Stimulated activated effector memory CD8-positive, alpha-beta T cell treated with anti-CD3 and anti-CD28 coated beads, Interleukin-12 subunit alpha, Interleukin-12 subunit beta, amount 100 ng/mL, for 72 hours (primary cell): ENCODE measurements around the gene S100A5.

Experiments
- ATAC-seq: fragments of 150-1000 bp; cut with Tn5 transposase; 2 replicates; pipeline ENCODE4 v1.10.0; 2021
- DNase-seq, 2 donors: peaks; one replicate each; pipeline ENCODE4 v3.0.0; 2021 to 2022; ENCODE audit warnings: low spot score in 2 of 2
- H3K27ac Mint-ChIP-seq: one replicate; pipeline ENCODE4 v1.8.0; 2022; ENCODE audit warnings: mild to moderate bottlenecking, mixed read lengths
- H3K36me3 Mint-ChIP-seq: one replicate; pipeline ENCODE4 v1.8.0; 2022; ENCODE audit warnings: mild to moderate bottlenecking, mixed read lengths
- H3K4me1 Mint-ChIP-seq: one replicate; pipeline ENCODE4 v1.8.0; 2022; ENCODE audit warnings: mixed read lengths
- H3K4me3 Mint-ChIP-seq: one replicate; pipeline ENCODE4 v1.8.0; 2022; ENCODE audit warnings: mild to moderate bottlenecking, mixed read lengths
- H3K9me3 Mint-ChIP-seq: one replicate; pipeline ENCODE4 v1.8.0; 2022; ENCODE audit warnings: mixed read lengths

Gene S100A5

GRCh38 chr1:153545067-153546055 is 4.6 kb upstream of the S100A5 start, which contains the start of gene S100A4:
Gene S100A4, minus strand, starts transcription at chr1:153545806. Its CDS starts 1,012 bp downstream, at chr1:153544794.
- Mint-ChIP-seq H3K36me3 (peaks cover 54% of the 10 kb centered on the region), H3K4me1 (peaks cover 86% of the 10 kb centered on the region), H3K9me3 (no peaks in the 10 kb centered on the region), H3K4me3 (peak within 1 kb of the TSS; percentile 99), H3K27ac (peak within 1 kb of the TSS; percentile 98)
- ATAC-seq = peak; percentile 87
- peak; percentile 73 to 92 for DNase-seq

- peak overlapping the region; percentile 99 for H3K4me3 Mint-ChIP-seq
- peak overlapping the region; percentile 98 for H3K27ac Mint-ChIP-seq
- H3K36me3 Mint-ChIP-seq = peaks cover 54% of the 10 kb centered on the region
- DNase-seq (no peak), ATAC-seq (no peak)
- no peaks in the 10 kb centered on the region for H3K9me3 Mint-ChIP-seq
- H3K4me1 Mint-ChIP-seq = peaks cover 94% of the 10 kb centered on the region
Measured at GRCh38 chr1:153544453-153545066, 3.8 kb upstream of the S100A5 start.

- DNase-seq = no peak
- Mint-ChIP-seq H3K4me3 (peak overlapping the region; percentile 99), H3K36me3 (peaks cover 54% of the 10 kb centered on the region), H3K9me3 (no peaks in the 10 kb centered on the region), H3K4me1 (peaks cover 94% of the 10 kb centered on the region), H3K27ac (peak overlapping the region; percentile 98)
- no peak for ATAC-seq
Measured at GRCh38 chr1:153543736-153544135, 3.0 kb upstream of the S100A5 start.

- Mint-ChIP-seq H3K4me1 (peaks cover 88% of the 10 kb centered on the region), H3K27ac (peak overlapping the region; percentile 98), H3K36me3 (peaks cover 54% of the 10 kb centered on the region), H3K9me3 (no peaks in the 10 kb centered on the region), H3K4me3 (peak overlapping the region; percentile 99)
- DNase-seq (no peak), ATAC-seq (no peak)
Measured at GRCh38 chr1:153542956-153543711, 2.4 kb upstream of the S100A5 start.

- Mint-ChIP-seq H3K4me1 (peaks cover 83% of the 10 kb centered on the region), H3K36me3 (peaks cover 55% of the 10 kb centered on the region), H3K9me3 (no peaks in the 10 kb centered on the region), H3K4me3 (peak overlapping the region; percentile 99), H3K27ac (peak overlapping the region; percentile 98)
- ATAC-seq (no peak), DNase-seq (no peak)
Measured at GRCh38 chr1:153541641-153542590, 1.2 kb upstream of the S100A5 start.

- ATAC-seq = no peak
- Mint-ChIP-seq H3K9me3 (no peaks in the 10 kb centered on the region), H3K36me3 (peaks cover 63% of the 10 kb centered on the region), H3K27ac (peak overlapping the region; percentile 98), H3K4me1 (peaks cover 76% of the 10 kb centered on the region), H3K4me3 (peak overlapping the region; percentile 99)
- DNase-seq = no peak
Measured at GRCh38 chr1:153539395-153540093, 1.2 kb downstream of the S100A5 start.

- Mint-ChIP-seq H3K36me3 (peaks cover 63% of the 10 kb centered on the region), H3K4me3 (no peak overlapping the region), H3K9me3 (no peaks in the 10 kb centered on the region), H3K27ac (no peak overlapping the region), H3K4me1 (peaks cover 76% of the 10 kb centered on the region)
- no peak for ATAC-seq
- DNase-seq = no peak
Measured at GRCh38 chr1:153538315-153538821, 2.4 kb downstream of the S100A5 start.

GRCh38 chr1:153537376-153537730 is 3.4 kb downstream of the S100A5 start:
- Mint-ChIP-seq H3K4me3 (peak overlapping the region; percentile 85), H3K36me3 (peaks cover 59% of the 10 kb centered on the region), H3K4me1 (peaks cover 76% of the 10 kb centered on the region), H3K9me3 (no peaks in the 10 kb centered on the region), H3K27ac (peak overlapping the region; percentile 93)
- DNase-seq (no peak), ATAC-seq (no peak)

- no peak for DNase-seq
- ATAC-seq = no peak
- peaks cover 76% of the 10 kb centered on the region for H3K4me1 Mint-ChIP-seq
- H3K9me3 Mint-ChIP-seq = no peaks in the 10 kb centered on the region
- H3K27ac Mint-ChIP-seq = peak overlapping the region; percentile 93
- H3K36me3 Mint-ChIP-seq = peaks cover 54% of the 10 kb centered on the region
- H3K4me3 Mint-ChIP-seq = peak overlapping the region; percentile 85
Measured at GRCh38 chr1:153536671-153537375, 3.9 kb downstream of the S100A5 start.

GRCh38 chr1:153536012-153536670 is 4.6 kb downstream of the S100A5 start:
- peaks cover 47% of the 10 kb centered on the region for H3K36me3 Mint-ChIP-seq
- ATAC-seq = peak; percentile 83
- H3K9me3 Mint-ChIP-seq = no peaks in the 10 kb centered on the region
- peak; percentile 57 to 90 for DNase-seq
- H3K4me1 Mint-ChIP-seq = peaks cover 76% of the 10 kb centered on the region
- peak overlapping the region; percentile 85 for H3K4me3 Mint-ChIP-seq
- peak overlapping the region; percentile 93 for H3K27ac Mint-ChIP-seq

- peak within 1 kb of the TSS; percentile 93 for H3K27ac Mint-ChIP-seq
- peaks cover 41% of the 10 kb centered on the region for H3K36me3 Mint-ChIP-seq
- H3K4me3 Mint-ChIP-seq = peak within 1 kb of the TSS; percentile 85
- H3K4me1 Mint-ChIP-seq = peaks cover 76% of the 10 kb centered on the region
- peak; percentile 62 for ATAC-seq
- peak; percentile 24 to 72 for DNase-seq
- H3K9me3 Mint-ChIP-seq = no peaks in the 10 kb centered on the region
Measured at GRCh38 chr1:153535242-153536011, 5.3 kb downstream of the S100A5 start, which contains the start of gene S100A6. Gene S100A6, minus strand, starts transcription at chr1:153535991. Its CDS starts 652 bp downstream, at chr1:153535339.

GRCh38 chr1:153534925-153535241 is 5.9 kb downstream of the S100A5 start:
- H3K27ac Mint-ChIP-seq = peak overlapping the region; percentile 93
- DNase-seq (peak in 1 of 2 donors; percentile 49), ATAC-seq (no peak)
- H3K4me3 Mint-ChIP-seq = peak overlapping the region; percentile 85
- peaks cover 41% of the 10 kb centered on the region for H3K36me3 Mint-ChIP-seq
- H3K4me1 Mint-ChIP-seq = peaks cover 73% of the 10 kb centered on the region
- no peaks in the 10 kb centered on the region for H3K9me3 Mint-ChIP-seq
